ENCODE data around the gene PKP2. TPM values are rescaled to one million over a fixed set of nuclear protein-coding genes. Genes with fewer than 3 reads are reported as not detected.

The PKP2 gene
- total RNA-seq, 1 donor from 2014 or later, result 16.2 TPM

GRCh38 chr12:32917094-32917611, 20.6 kb upstream of the PKP2 start:
- DNase-seq (ENCODE audit: extremely low spot score in 2 of 2), result no peak
- TF ChIP-seq POLR2AphosphoS5 (IDR thresholded peaks at IDR 0.05; ENCODE audit: insufficient read depth in 1 of 2, low read depth in 1 of 2), result no peak
- H3K9me3 ChIP-seq, result no peaks in the 10 kb centered on the region
- H3K4me1 ChIP-seq, result no peaks in the 10 kb centered on the region
- H3K4me3 ChIP-seq, result no peak overlapping the region
- intact Hi-C loops (cut with DNase I), result no loop called here
- no peak overlapping the region for H3K27ac ChIP-seq
- H3K27me3 ChIP-seq, result no peaks in the 10 kb centered on the region
- no peaks in the 10 kb centered on the region for H3K36me3 ChIP-seq

DNA sequence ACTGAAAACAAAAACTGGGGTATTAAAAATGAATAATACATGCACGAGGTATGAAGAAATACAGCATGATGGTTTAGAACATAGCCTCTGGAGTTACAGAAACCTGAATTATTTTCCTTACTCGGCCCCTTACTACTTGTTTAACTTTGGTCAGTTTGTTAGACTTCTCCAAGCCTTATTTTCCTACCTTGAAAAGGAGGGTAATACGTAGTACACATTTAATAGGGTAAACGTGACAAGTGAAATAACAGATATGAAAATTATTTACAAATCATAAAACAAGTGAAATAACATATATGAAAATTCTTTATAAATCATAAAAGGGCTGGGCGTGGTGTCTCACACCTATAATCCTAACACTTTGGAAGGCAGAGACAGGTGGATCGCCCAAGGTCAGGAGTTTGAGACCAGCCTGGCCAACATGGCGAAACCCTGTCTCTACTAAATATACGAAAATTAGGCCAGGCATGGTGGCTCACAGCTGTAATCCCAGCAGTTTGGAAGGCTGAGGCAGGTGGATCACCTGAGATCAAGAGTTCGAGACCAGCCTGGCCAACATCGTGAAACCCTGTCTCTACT, 11.4 kb upstream of the PKP2 start:
- TF ChIP-seq POLR2A (IDR thresholded peaks at IDR 0.05) (no peak), CTCF (IDR thresholded peaks at IDR 0.05) (no peak), POLR2AphosphoS5 (IDR thresholded peaks at IDR 0.05; ENCODE audit: insufficient read depth in 1 of 2, low read depth in 1 of 2) (no peak)
- Histone ChIP-seq H3K9me3 (no peaks in the 10 kb centered on the region), H3K27me3 (no peaks in the 10 kb centered on the region), H3K4me1 (no peaks in the 10 kb centered on the region), H3K27ac (no peak overlapping the region), H3K36me3 (no peaks in the 10 kb centered on the region), H3K4me3 (no peak overlapping the region)
- DNase-seq (ENCODE audit: extremely low spot score in 2 of 2), result no peak
- intact Hi-C loops (cut with DNase I), result no loop called here

DNA sequence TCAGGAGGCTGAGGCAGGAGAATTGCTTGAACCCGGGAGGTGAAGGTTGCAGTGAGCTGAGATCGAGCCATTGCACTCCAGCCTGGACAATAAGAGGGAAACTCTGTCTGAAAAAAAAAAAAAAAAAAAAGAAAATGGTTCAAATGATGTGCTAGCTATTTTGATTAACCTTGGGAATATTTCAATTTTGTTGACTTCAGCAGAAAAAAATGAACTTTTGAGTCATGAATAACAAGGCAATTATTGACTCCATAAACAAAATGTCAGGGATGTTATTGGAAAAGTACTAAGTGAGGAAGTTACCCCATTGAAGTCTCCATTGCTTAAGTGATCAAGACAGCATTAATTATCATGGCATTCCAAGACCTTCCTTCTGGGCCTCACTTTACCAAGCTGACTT, 10.6 kb upstream of the PKP2 start:
- TF ChIP-seq POLR2A (IDR thresholded peaks at IDR 0.05), result no peak
- no peak for TF ChIP-seq CTCF (IDR thresholded peaks at IDR 0.05)
- TF ChIP-seq POLR2AphosphoS5 (IDR thresholded peaks at IDR 0.05; ENCODE audit: insufficient read depth in 1 of 2, low read depth in 1 of 2), result no peak
- intact Hi-C loops (cut with DNase I), result no loop called here
- no peaks in the 10 kb centered on the region for H3K36me3 ChIP-seq
- H3K9me3 ChIP-seq, result no peaks in the 10 kb centered on the region
- no peak for DNase-seq (ENCODE audit: extremely low spot score in 2 of 2)
- H3K27me3 ChIP-seq, result no peaks in the 10 kb centered on the region
- no peak overlapping the region for H3K27ac ChIP-seq
- no peak overlapping the region for H3K4me3 ChIP-seq
- H3K4me1 ChIP-seq, result no peaks in the 10 kb centered on the region

DNA sequence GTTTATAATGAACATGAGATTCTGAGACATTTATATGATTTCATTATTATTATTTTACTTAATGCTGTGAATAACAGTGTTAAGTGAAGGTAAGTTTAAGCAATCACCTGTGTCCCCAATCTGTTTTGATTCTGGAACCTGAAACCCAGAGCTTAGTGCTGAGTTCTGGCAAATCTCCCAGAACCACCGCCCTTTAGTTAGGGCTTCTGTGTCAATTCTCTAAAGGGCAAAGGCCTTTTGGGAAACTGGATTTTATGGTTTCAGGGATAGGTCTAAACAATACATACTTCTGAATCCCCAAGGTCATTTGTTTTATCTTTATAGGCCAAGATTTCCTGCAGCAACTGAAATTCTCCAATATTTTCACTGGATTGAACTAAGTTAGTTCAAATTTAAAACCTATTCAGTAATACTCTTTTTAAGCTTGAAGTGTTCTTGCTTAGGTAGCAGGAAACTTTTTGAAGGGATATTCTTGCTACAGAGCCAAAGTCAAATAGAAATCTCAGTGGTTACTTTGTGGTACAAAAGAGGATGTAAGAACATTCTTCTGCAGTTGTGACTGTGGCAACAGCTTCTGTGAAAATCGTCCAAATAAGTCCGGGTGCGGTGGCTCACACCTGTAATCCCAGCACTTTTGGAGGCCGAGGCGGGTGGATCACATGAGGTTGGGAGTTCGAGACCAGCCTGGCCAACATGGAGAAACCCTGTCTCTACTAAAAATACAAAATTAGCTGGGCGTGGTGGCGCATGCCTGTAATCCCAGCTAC, 10.0 kb upstream of the PKP2 start:
- Histone ChIP-seq H3K36me3 (no peaks in the 10 kb centered on the region), H3K27ac (no peak overlapping the region), H3K4me3 (no peak overlapping the region), H3K4me1 (no peaks in the 10 kb centered on the region), H3K9me3 (no peaks in the 10 kb centered on the region), H3K27me3 (no peaks in the 10 kb centered on the region)
- intact Hi-C loops (cut with DNase I), result no loop called here
- TF ChIP-seq POLR2AphosphoS5 (IDR thresholded peaks at IDR 0.05; ENCODE audit: insufficient read depth in 1 of 2, low read depth in 1 of 2) (no peak), POLR2A (IDR thresholded peaks at IDR 0.05) (no peak), CTCF (IDR thresholded peaks at IDR 0.05) (no peak)
- DNase-seq (ENCODE audit: extremely low spot score in 2 of 2), result no peak

DNA sequence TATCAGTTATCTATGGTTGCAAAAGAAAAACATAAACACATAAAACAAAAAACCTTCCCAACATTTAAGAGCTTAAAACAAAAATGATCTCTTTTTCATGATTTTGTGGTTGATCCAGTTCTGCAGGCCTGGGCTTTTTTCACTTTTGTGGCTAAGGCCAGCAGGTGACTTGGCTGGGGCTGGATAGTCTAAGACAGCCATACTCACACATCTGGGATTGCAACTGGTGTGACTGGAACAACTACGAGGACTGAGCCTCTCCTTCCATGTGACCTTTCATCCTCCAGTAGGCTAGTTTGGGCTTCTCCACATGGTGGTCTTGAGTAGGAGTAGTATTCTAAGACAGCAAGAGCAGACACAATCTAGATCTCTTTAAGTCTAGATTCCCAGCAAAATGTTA, 7.2 kb upstream of the PKP2 start:
- TF ChIP-seq POLR2A (IDR thresholded peaks at IDR 0.05) (no peak), POLR2AphosphoS5 (IDR thresholded peaks at IDR 0.05; ENCODE audit: insufficient read depth in 1 of 2, low read depth in 1 of 2) (no peak), CTCF (IDR thresholded peaks at IDR 0.05) (no peak)
- intact Hi-C loops (cut with DNase I), result no loop called here
- no peaks in the 10 kb centered on the region for H3K36me3 ChIP-seq
- H3K27ac ChIP-seq, result no peak overlapping the region
- DNase-seq (ENCODE audit: extremely low spot score in 2 of 2), result no peak
- H3K27me3 ChIP-seq, result no peaks in the 10 kb centered on the region
- H3K9me3 ChIP-seq, result no peaks in the 10 kb centered on the region
- H3K4me3 ChIP-seq, result no peak overlapping the region
- H3K4me1 ChIP-seq, result no peaks in the 10 kb centered on the region

All from vagina (tissue), 2 donors.